Activated naive CD8-positive, alpha-beta T cell treated with anti-CD3 and anti-CD28 coated beads, Interleukin-2, amount 10 ng/mL, durations not matched to agents 7 days and 5 days (primary cell): ENCODE data around the gene TSC22D1. TPM values are rescaled to one million over a fixed set of nuclear protein-coding genes. Genes with fewer than 3 reads are reported as not detected.
"Not testable (repeated sequence)": the region's sequence is repeated elsewhere in the genome, so short reads cannot be mapped to it uniquely, and the experiment has no call there.

ENCODE experiments used
- ATAC-seq: fragments of 150-1000 bp; cut with Tn5 transposase; one replicate; pipeline ENCODE4 v1.10.0; 2021; ENCODE audit warnings: low read depth, moderate library complexity
- POLR2A ChIA-PET: fragments of 350-600 bp; sonication (Branson Sonifier 250); formaldehyde crosslinking; loops from one replicate; lab custom pipeline; 2021; ENCODE audit warnings: antibody characterized with exemption; lab: Charles Lee
- DNase-seq: peaks from one replicate; pipeline ENCODE4 v3.0.0; 2021
- H3K27ac Mint-ChIP-seq: one replicate; pipeline ENCODE4 v1.8.0; 2022; ENCODE audit warnings: mild to moderate bottlenecking, mixed read lengths
- H3K27me3 Mint-ChIP-seq: one replicate; pipeline ENCODE4 v1.8.0; 2022; ENCODE audit warnings: mild to moderate bottlenecking, moderate library complexity, mixed read lengths
- H3K36me3 Mint-ChIP-seq: one replicate; pipeline ENCODE4 v1.8.0; 2021; ENCODE audit warnings: mild to moderate bottlenecking, mixed read lengths
- H3K4me1 Mint-ChIP-seq: one replicate; pipeline ENCODE4 v1.8.0; 2021; ENCODE audit warnings: mixed read lengths
- H3K4me3 Mint-ChIP-seq: one replicate; pipeline ENCODE4 v1.8.0; 2022; ENCODE audit warnings: mild to moderate bottlenecking, moderate library complexity, mixed read lengths
- H3K9me3 Mint-ChIP-seq: one replicate; pipeline ENCODE4 v1.8.0; 2021; ENCODE audit warnings: mixed read lengths
- total RNA-seq, 2 experiments: library from RNA; stranded (reverse); gene quantifications; one replicate each; pipeline ENCODE4 v1.2.3, GENCODE V29; 2021

TSC22D1 gene
- total RNA-seq, 2 experiments from 2014 or later = 21.8 to 27.0 TPM

DNA sequence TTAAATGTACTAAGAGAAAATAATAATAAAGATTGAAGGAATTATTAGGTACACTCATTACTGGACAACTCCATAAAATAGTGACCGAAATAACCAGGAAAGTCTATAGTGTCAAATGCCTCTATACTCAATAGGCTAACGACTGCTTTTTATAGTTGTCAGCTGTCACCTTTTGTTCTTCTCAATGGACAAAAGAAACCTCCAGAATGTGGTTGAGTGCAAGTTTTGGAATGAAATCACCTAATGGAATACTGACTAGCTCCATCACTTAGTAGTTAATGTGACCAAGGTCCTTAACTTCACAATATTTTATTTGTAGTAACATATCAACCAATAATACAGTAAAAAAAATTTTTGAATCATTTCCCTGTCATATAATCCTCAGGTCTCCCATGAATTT lies 18.1 kb downstream of the TSC22D1 start:
- H3K27me3 Mint-ChIP-seq = no peaks in the 10 kb centered on the region
- no peak overlapping the region for H3K4me3 Mint-ChIP-seq
- no peak overlapping the region for H3K27ac Mint-ChIP-seq
- peaks cover 2% of the 10 kb centered on the region for H3K36me3 Mint-ChIP-seq
- H3K4me1 Mint-ChIP-seq = no peaks in the 10 kb centered on the region
- no peak for DNase-seq
- H3K9me3 Mint-ChIP-seq = no peaks in the 10 kb centered on the region
- POLR2A ChIA-PET = no interaction called here
- ATAC-seq = no peak

DNA sequence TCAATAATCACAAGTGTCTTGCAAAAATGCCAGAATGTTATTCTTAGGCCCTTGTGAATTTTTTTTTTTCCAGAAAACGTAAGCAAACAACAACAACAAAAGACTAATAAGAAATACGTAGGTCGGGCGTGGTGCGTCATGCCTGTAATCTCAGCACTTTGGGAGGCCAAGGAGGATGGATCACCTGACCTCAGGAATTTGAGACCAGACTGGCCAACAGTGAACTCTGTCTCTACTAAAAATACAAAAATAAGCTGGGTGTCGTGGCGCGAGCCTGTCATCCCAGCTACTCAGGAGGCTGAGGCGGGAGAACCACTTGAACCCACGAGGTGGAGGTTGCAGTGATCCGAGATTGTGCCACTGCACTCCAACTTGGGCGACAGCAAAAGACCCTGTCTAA lies 20.9 kb downstream of the TSC22D1 start:
- H3K27me3 Mint-ChIP-seq = no peaks in the 10 kb centered on the region
- no peak overlapping the region for H3K27ac Mint-ChIP-seq
- DNase-seq (no peak), ATAC-seq (no peak)
- H3K36me3 Mint-ChIP-seq = peaks cover 5% of the 10 kb centered on the region
- POLR2A ChIA-PET = no interaction called here
- H3K4me1 Mint-ChIP-seq = no peaks in the 10 kb centered on the region
- H3K4me3 Mint-ChIP-seq = no peak overlapping the region
- no peaks in the 10 kb centered on the region for H3K9me3 Mint-ChIP-seq

DNA sequence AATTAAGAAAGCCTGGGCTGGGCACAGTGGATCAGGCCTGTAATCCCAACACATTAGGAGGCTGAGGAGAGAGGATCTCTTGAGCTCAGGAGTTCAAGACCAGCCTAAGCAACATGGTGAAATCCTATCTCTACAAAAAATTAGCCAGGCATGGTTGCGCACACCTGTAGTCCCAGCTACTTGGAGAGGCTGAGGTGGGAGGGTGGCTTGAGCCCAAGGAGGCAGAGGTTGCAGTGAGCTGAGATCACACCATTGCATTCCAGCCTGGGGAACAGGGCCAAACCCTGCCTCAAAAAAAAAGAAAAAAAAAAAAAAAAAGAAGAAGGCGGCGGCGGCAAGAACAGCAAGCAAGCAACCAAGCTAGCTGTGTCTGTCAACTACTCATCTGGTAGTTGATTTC lies 26.7 kb downstream of the TSC22D1 start:
- H3K36me3 Mint-ChIP-seq = peaks cover 7% of the 10 kb centered on the region
- ATAC-seq = no peak
- POLR2A ChIA-PET = no interaction called here
- no peak for DNase-seq
- H3K27ac Mint-ChIP-seq = no peak overlapping the region
- H3K4me3 Mint-ChIP-seq = no peak overlapping the region
- H3K9me3 Mint-ChIP-seq = no peaks in the 10 kb centered on the region
- H3K4me1 Mint-ChIP-seq = peaks cover 2% of the 10 kb centered on the region
- no peaks in the 10 kb centered on the region for H3K27me3 Mint-ChIP-seq

DNA sequence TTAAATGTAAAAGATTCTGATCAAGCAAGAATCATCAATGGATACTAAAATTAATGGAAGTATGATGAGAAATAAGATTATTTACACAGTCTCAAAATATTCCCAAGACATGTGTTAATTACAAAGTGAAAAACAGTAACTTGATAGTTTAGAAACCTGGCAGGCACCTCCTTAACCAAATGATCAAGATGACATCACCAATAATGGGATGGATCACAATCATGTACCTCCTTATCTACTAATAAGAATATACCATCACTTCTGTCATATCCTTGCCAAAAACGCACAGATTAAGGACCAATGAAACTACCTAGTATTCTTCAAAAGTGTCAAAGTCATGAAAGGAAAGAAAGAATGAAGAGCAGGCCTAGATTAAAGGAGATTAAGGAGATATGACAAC lies 30.0 kb downstream of the TSC22D1 start:
- ATAC-seq = no peak

GRCh38 chr13:44543369-44543768 lies 32.8 kb downstream of the TSC22D1 start:
- Mint-ChIP-seq H3K9me3 (no peaks in the 10 kb centered on the region), H3K27ac (no peak overlapping the region), H3K27me3 (no peaks in the 10 kb centered on the region), H3K4me1 (peaks cover 2% of the 10 kb centered on the region), H3K4me3 (no peak overlapping the region), H3K36me3 (peaks cover 3% of the 10 kb centered on the region)
- no peak for ATAC-seq
- POLR2A ChIA-PET = no interaction called here
- DNase-seq = no peak

More for the DNA sequence above, 30.0 kb downstream of the TSC22D1 start:
- no peak for DNase-seq
- POLR2A ChIA-PET = no interaction called here
- Mint-ChIP-seq H3K4me1 (peaks cover 2% of the 10 kb centered on the region), H3K36me3 (peaks cover 3% of the 10 kb centered on the region), H3K27ac (no peak overlapping the region), H3K4me3 (no peak overlapping the region), H3K27me3 (no peaks in the 10 kb centered on the region), H3K9me3 (no peaks in the 10 kb centered on the region)

GRCh38 chr13:44542361-44542760 lies 33.8 kb downstream of the TSC22D1 start:
- H3K27ac Mint-ChIP-seq = no peak overlapping the region
- H3K4me3 Mint-ChIP-seq = no peak overlapping the region
- H3K36me3 Mint-ChIP-seq = peaks cover 6% of the 10 kb centered on the region
- H3K4me1 Mint-ChIP-seq = peaks cover 2% of the 10 kb centered on the region
- POLR2A ChIA-PET = no interaction called here
- no peaks in the 10 kb centered on the region for H3K27me3 Mint-ChIP-seq
- DNase-seq (no peak), ATAC-seq (no peak)
- H3K9me3 Mint-ChIP-seq = no peaks in the 10 kb centered on the region

DNA sequence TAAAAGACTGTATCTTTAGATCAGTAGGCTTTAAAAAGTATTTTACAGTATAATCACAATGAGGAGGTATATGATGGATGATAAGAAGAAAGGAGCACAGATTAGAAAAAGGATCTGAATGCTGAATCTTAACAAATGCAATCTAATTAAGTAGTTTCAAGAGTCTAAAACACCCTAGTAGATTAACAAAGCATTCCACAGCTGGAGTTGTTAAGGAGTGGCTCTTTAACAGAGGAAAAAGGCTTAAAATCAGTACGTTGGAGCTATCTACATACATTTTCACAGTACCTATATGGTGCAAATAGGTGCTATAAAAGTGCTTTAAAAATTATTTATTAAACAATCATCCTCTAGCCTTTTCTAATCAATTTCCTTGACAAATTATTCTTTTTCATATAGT lies 34.5 kb downstream of the TSC22D1 start:
- DNase-seq (no peak), ATAC-seq (no peak)
- Mint-ChIP-seq H3K4me3 (no peak overlapping the region), H3K36me3 (peaks cover 6% of the 10 kb centered on the region), H3K27me3 (no peaks in the 10 kb centered on the region), H3K4me1 (peaks cover 2% of the 10 kb centered on the region), H3K9me3 (no peaks in the 10 kb centered on the region), H3K27ac (no peak overlapping the region)
- POLR2A ChIA-PET = no interaction called here

DNA sequence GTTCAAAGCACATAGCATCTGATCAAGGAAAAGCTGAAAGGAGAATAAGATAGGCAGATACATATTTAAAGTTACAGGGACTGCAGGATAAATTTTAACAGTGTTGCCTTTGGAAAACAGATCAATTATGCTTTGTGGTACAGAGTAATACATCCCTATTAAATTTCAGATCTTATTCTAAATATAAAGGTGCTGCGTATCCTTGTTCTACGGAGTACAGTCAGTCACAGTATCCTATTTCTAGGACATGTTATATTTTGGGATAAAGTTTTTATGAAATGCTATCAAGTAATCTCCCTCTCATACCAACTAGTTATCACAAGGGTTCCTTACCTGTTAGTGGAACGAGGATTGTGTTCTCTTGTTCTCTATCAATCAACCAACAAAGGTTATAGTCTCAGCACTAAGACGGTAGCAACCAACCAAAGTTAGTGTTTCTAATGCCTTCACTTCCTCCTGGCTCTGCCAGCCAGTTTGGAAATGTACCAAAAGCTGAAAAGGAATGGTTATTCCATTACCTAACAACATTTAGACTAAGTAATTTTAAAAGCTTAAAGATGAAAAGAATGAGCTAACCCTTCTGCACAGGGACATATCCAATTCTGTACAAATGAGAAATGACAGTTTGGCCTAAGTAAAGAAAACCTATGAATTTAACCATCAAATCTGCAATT lies 35.2 kb downstream of the TSC22D1 start:
- ATAC-seq (no peak), DNase-seq (no peak)
- Mint-ChIP-seq H3K4me1 (no peaks in the 10 kb centered on the region), H3K4me3 (no peak overlapping the region), H3K27ac (no peak overlapping the region), H3K9me3 (no peaks in the 10 kb centered on the region), H3K36me3 (peaks cover 6% of the 10 kb centered on the region), H3K27me3 (no peaks in the 10 kb centered on the region)
- POLR2A ChIA-PET = no interaction called here

DNA sequence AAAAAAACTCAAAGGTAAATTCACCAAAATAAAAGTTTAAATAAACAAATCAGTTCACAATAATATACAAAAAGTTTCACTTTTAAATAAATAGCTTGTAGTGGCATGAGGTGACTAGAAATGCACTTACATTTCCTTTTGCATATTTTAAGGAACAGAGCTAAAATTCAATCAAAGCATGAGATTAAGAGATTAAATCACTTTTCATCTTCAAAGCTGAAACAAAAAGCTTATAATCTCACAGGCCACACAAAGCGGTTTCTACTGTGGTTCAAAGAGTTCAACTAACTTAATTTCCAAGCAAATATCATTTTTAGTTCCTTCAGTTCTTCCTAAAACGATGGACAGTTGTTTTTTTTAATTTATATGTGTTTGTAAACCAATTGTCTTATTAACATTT lies 38.9 kb downstream of the TSC22D1 start:
- H3K4me3 Mint-ChIP-seq = no peak overlapping the region
- no peaks in the 10 kb centered on the region for H3K4me1 Mint-ChIP-seq
- H3K27ac Mint-ChIP-seq = no peak overlapping the region
- no peaks in the 10 kb centered on the region for H3K27me3 Mint-ChIP-seq
- peaks cover 2% of the 10 kb centered on the region for H3K36me3 Mint-ChIP-seq
- H3K9me3 Mint-ChIP-seq = no peaks in the 10 kb centered on the region
- POLR2A ChIA-PET = no interaction called here
- ATAC-seq (no peak), DNase-seq (no peak)

DNA sequence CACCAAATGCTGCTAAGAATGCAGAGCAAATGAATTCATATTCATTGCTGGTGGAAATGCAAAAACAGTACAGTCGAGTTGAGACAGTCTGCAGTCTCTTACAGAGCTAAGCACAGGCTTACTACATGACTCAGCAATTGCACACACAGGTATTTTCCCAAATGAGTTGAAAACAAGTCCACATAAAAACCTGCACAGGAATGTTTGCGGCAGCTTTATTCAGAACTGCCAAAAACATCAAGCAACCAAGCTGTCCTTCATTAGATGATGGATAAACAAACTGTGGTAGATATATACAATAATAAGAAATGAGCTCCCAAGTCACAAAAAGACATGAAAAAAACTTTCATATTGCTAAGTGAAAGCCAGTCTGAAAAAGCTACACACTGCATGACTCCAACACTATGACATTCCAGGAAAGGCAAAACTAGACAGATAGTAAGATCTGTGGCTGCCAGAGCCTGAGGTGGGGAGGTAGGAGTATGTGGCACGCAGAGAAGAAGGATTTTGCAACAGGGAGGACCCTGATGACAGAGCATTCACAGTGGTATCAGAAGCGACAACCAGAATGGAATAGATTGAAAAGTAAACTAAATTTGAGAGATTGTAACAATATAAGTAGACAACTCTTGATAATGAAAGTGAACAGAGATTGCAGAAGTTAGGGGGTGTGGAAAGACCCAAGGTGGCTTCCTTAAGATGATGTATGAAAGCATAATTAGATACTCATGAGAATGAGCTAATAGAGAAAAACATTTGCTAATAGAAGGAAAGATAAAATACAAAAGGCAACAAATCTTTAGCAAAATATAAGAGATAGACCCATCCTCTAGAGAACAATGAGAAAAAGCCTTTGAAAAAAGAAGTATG lies 52.7 kb downstream of the TSC22D1 start:
- Mint-ChIP-seq H3K36me3 (peaks cover 2% of the 10 kb centered on the region), H3K27ac (no peak overlapping the region)
- ATAC-seq = no peak

DNA sequence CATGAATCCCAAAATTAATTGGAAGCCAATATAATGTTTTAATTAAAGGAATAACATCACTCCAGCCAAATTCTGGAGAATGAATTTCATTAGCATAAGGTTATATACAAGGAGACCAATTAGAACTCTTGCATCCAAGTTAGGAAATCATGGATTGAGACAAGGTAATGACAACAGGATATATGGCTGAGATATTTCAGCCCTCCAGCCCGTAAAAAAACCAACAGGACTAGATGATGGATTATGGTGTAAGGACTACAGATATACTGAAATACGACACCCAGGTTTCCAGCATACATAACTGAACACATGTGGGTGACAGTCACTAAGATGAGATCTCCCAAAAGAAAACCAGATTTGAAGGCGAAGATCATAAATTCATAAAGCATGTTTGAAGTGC lies 56.5 kb downstream of the TSC22D1 start:
- no peak overlapping the region for H3K27ac Mint-ChIP-seq

More for the DNA sequence above, 52.7 kb downstream of the TSC22D1 start:
- Mint-ChIP-seq H3K4me1 (no peaks in the 10 kb centered on the region), H3K4me3 (no peak overlapping the region), H3K27me3 (no peaks in the 10 kb centered on the region), H3K9me3 (no peaks in the 10 kb centered on the region)
- no peak for DNase-seq
- POLR2A ChIA-PET = no interaction called here

DNA sequence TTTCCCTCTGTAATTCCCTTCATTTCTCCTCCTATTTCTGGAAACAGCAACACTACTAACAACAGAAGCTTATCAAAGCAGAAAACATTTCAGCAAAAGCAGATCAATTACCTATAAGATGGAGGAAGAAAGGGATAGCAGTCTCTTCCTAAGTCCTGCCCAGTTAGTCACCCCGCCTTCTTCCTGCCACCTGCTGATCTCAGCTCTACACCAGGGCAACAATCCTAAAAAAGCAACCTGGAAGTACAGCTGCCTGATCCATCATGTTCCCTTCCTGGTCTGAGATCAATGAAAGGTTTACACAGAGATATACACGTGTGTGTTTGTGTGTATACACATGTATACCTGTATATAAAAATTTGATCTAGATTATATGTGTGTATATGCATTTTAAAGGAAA lies 59.4 kb downstream of the TSC22D1 start:
- DNase-seq (no peak), ATAC-seq (no peak)
- peaks cover 9% of the 10 kb centered on the region for H3K36me3 Mint-ChIP-seq
- no peak overlapping the region for H3K27ac Mint-ChIP-seq
- H3K4me1 Mint-ChIP-seq = peaks cover 6% of the 10 kb centered on the region
- no peaks in the 10 kb centered on the region for H3K27me3 Mint-ChIP-seq
- H3K4me3 Mint-ChIP-seq = no peak overlapping the region
- no peaks in the 10 kb centered on the region for H3K9me3 Mint-ChIP-seq
- POLR2A ChIA-PET = no interaction called here

More for the DNA sequence above, 56.5 kb downstream of the TSC22D1 start:
- no peaks in the 10 kb centered on the region for H3K9me3 Mint-ChIP-seq
- H3K4me3 Mint-ChIP-seq = no peak overlapping the region
- ATAC-seq = no peak
- POLR2A ChIA-PET = no interaction called here
- peaks cover 3% of the 10 kb centered on the region for H3K4me1 Mint-ChIP-seq
- no peaks in the 10 kb centered on the region for H3K36me3 Mint-ChIP-seq
- no peak for DNase-seq
- no peaks in the 10 kb centered on the region for H3K27me3 Mint-ChIP-seq

GRCh38 chr13:44514278-44514677 lies 61.9 kb downstream of the TSC22D1 start:
- H3K27ac Mint-ChIP-seq = no peak overlapping the region
- peaks cover 14% of the 10 kb centered on the region for H3K36me3 Mint-ChIP-seq

DNA sequence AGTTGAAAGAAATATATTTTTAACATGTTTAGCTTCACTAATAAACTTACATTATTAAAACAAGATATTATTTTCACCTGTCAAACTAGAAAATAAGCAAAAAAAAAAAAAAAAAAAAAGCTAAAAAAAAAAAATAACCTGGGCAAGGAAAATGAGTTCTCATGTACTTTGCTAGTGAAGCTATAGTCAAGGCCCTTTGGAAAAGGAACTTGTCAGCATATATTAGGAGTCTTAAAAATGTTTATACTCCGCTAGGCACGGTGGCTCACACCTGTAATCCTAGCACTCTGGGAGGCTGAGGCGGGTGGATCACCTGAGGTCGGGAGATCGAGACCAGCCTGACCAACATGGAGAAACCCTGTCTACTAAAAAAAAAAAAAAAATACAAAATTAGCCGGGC lies 66.3 kb downstream of the TSC22D1 start:
- H3K4me3 Mint-ChIP-seq, H3K4me1 Mint-ChIP-seq, H3K27ac Mint-ChIP-seq, POLR2A ChIA-PET, H3K9me3 Mint-ChIP-seq, DNase-seq, ATAC-seq, H3K27me3 Mint-ChIP-seq: not testable (repeated sequence)
- peaks cover 14% of the 10 kb centered on the region for H3K36me3 Mint-ChIP-seq

More at GRCh38 chr13:44514278-44514677, 61.9 kb downstream of the TSC22D1 start:
- ATAC-seq (no peak), DNase-seq (no peak)
- POLR2A ChIA-PET = no interaction called here
- H3K27me3 Mint-ChIP-seq = no peaks in the 10 kb centered on the region
- no peak overlapping the region for H3K4me3 Mint-ChIP-seq
- H3K9me3 Mint-ChIP-seq = no peaks in the 10 kb centered on the region
- peaks cover 6% of the 10 kb centered on the region for H3K4me1 Mint-ChIP-seq
